ENCODE results near the gene RPTOR.

Gene RPTOR

GRCh38 chr17:80959330-80960036 lies 414.8 kb downstream of the RPTOR start:
- H3K4me3 ChIP-seq (ENCODE audit: low read depth, low read length): no peak overlapping the region
- no peak for DNase-seq (ENCODE audit: low read depth)
- TF ChIP-seq CTCF (IDR thresholded peaks at IDR 0.05; ENCODE audit: low read depth, low read length, missing control alignments): no peak

GRCh38 chr17:80960037-80960796 lies 415.6 kb downstream of the RPTOR start:
- DNase-seq (ENCODE audit: low read depth): no peak
- no peak overlapping the region for H3K4me3 ChIP-seq (ENCODE audit: low read depth, low read length)
- no peak for TF ChIP-seq CTCF (IDR thresholded peaks at IDR 0.05; ENCODE audit: low read depth, low read length, missing control alignments)

- DNase-seq (ENCODE audit: low read depth): no peak
- no peak overlapping the region for H3K4me3 ChIP-seq (ENCODE audit: low read depth, low read length)
- no peak for TF ChIP-seq CTCF (IDR thresholded peaks at IDR 0.05; ENCODE audit: low read depth, low read length, missing control alignments)
Observed at GRCh38 chr17:80960797-80961452, 416.3 kb downstream of the RPTOR start.

GRCh38 chr17:80961541-80962330 lies 417.1 kb downstream of the RPTOR start:
- H3K4me3 ChIP-seq (ENCODE audit: low read depth, low read length): no peak overlapping the region
- DNase-seq (ENCODE audit: low read depth): no peak
- TF ChIP-seq CTCF (IDR thresholded peaks at IDR 0.05; ENCODE audit: low read depth, low read length, missing control alignments): no peak

GRCh38 chr17:80962356-80963329 lies 418.0 kb downstream of the RPTOR start:
- H3K4me3 ChIP-seq (ENCODE audit: low read depth, low read length): no peak overlapping the region
- DNase-seq (ENCODE audit: low read depth): no peak
- TF ChIP-seq CTCF (IDR thresholded peaks at IDR 0.05; ENCODE audit: low read depth, low read length, missing control alignments): no peak

Measured in GM12864 (cell line).